Thoracic aorta (tissue), 2 donors: ENCODE results near the gene CPNE2. TPM values are rescaled to one million over a fixed set of nuclear protein-coding genes. Genes with fewer than 3 reads are reported as not detected.
"Not testable (repeated sequence)": the region's sequence is repeated elsewhere in the genome, so short reads cannot be mapped to it uniquely, and the experiment has no call there.

Experiments used
- ATAC-seq: fragments of 150-250 bp; one replicate; pipeline ENCODE4 v1.8.0; 2017; ENCODE audit warnings: low read depth; ENCODE audit not compliant: insufficient number of reproducible peaks, low FRiP score
- DNase-seq: peaks from one replicate; pipeline ENCODE4 v3.0.0-alpha.2; 2020; ENCODE audit warnings: low spot score
- H3K27ac ChIP-seq, 2 donors: fragments of 200-600 bp; sonication (generic); 1 replicate in 1 of 2; 2 replicates in 1 of 2; pipeline ENCODE4 v1.5.1; 2016; ENCODE audit warnings: mild to moderate bottlenecking in 2 of 2, moderate library complexity in 2 of 2
- H3K27me3 ChIP-seq: fragments of 200-600 bp; sonication (generic); replicated peaks from 2 replicates; pipeline ENCODE4 v1.6.0; 2016; ENCODE audit warnings: mild to moderate bottlenecking; ENCODE audit not compliant: insufficient read depth
- H3K36me3 ChIP-seq: fragments of 200-600 bp; sonication (generic); one replicate; pipeline ENCODE4 v1.5.1; 2016
- H3K4me1 ChIP-seq, 2 donors: fragments of 200-600 bp; sonication (generic); 1 replicate in 1 of 2; 2 replicates in 1 of 2; pipeline versions ENCODE4 v1.5.1 to v1.6.0; 2016; ENCODE audit warnings: low read depth in 2 of 2, mild to moderate bottlenecking in 1 of 2; ENCODE audit not compliant: control insufficient read depth in 1 of 2
- H3K4me3 ChIP-seq: fragments of 200-600 bp; sonication (generic); 2 replicates; pipeline ENCODE4 v1.5.1; 2016; ENCODE audit warnings: mild to moderate bottlenecking
- H3K9me3 ChIP-seq: fragments of 200-600 bp; sonication (generic); 2 replicates; pipeline ENCODE4 v1.5.1; 2016
- total RNA-seq, 2 donors: library from RNA; depleted of rRNA; stranded (reverse); fragments of >200 nt; gene quantifications; one replicate each; pipeline versions ENCODE4 v1.1.0 to v1.2.3, GENCODE V29; 2016
- TF ChIP-seq, protein P1 (sequence below): fragments of 200-600 bp; sonication (generic); IDR thresholded peaks from one replicate; pipeline ENCODE4 v1.5.1; 2019; ENCODE audit warnings: antibody characterized with exemption

CPNE2 gene
- total RNA-seq, 2 donors from 2014 or later, result 28.3 to 47.4 TPM

DNA sequence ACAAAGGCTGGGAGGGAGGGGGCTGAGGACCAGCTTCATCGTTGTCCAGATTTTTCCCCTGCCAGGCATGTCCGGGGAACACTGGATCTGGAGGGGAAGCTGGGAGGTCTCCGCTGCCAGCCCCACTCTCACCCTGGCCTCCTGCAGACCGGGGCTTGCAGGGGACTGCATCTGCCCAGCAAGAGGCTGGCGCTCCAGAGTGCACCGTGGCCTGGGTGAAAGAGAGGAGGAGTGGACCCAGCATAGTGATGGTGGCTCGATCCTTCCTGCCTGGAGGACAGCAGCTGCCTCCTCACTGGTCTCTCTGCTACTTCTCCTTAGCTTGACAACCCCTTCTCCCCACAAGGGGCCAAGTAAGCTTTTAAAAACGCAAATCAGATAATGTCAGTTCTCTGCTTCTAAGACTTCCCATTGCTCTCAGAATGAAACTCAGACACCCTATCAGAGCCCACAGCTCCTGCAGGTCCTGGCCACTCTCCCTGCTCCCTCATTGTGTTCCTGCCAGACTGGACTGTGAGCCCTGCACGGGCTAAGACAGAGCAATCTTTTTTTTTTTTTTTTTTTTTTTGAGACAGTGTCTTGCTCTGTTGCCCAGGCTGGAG lies 15.0 kb downstream of the CPNE2 start:
- Histone ChIP-seq H3K27me3 (no peaks in the 10 kb centered on the region), H3K9me3 (no peaks in the 10 kb centered on the region), H3K36me3 (no peaks in the 10 kb centered on the region), H3K4me1 (peaks cover 2 to 7% of the 10 kb centered on the region in 2 donors), H3K27ac (no peak overlapping the region), H3K4me3 (no peak overlapping the region)
- TF ChIP-seq, protein P1, sequence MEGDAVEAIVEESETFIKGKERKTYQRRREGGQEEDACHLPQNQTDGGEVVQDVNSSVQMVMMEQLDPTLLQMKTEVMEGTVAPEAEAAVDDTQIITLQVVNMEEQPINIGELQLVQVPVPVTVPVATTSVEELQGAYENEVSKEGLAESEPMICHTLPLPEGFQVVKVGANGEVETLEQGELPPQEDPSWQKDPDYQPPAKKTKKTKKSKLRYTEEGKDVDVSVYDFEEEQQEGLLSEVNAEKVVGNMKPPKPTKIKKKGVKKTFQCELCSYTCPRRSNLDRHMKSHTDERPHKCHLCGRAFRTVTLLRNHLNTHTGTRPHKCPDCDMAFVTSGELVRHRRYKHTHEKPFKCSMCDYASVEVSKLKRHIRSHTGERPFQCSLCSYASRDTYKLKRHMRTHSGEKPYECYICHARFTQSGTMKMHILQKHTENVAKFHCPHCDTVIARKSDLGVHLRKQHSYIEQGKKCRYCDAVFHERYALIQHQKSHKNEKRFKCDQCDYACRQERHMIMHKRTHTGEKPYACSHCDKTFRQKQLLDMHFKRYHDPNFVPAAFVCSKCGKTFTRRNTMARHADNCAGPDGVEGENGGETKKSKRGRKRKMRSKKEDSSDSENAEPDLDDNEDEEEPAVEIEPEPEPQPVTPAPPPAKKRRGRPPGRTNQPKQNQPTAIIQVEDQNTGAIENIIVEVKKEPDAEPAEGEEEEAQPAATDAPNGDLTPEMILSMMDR, result no peak
- DNase-seq, result no peak
- ATAC-seq, result no peak

DNA sequence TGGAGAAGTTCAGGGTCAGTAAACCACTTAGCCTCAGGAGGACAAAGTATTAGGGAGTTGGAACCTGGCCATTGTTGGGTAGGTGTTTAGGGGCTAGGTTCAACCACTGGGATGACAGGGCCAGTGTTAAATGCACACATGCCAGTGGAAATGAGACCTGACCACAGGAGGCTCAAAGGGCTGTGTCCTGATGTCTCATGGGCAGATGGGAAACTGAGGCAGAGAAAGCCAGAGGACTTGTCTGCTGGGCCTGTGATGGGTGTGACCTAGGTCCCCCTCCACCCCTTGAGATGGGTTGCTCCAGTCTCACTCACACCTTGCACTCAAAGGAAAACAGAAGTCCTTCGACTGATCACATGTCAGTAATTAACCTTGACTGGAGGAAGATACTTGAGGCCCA lies 16.0 kb downstream of the CPNE2 start:
- DNase-seq, result no peak
- ATAC-seq, result no peak

DNA sequence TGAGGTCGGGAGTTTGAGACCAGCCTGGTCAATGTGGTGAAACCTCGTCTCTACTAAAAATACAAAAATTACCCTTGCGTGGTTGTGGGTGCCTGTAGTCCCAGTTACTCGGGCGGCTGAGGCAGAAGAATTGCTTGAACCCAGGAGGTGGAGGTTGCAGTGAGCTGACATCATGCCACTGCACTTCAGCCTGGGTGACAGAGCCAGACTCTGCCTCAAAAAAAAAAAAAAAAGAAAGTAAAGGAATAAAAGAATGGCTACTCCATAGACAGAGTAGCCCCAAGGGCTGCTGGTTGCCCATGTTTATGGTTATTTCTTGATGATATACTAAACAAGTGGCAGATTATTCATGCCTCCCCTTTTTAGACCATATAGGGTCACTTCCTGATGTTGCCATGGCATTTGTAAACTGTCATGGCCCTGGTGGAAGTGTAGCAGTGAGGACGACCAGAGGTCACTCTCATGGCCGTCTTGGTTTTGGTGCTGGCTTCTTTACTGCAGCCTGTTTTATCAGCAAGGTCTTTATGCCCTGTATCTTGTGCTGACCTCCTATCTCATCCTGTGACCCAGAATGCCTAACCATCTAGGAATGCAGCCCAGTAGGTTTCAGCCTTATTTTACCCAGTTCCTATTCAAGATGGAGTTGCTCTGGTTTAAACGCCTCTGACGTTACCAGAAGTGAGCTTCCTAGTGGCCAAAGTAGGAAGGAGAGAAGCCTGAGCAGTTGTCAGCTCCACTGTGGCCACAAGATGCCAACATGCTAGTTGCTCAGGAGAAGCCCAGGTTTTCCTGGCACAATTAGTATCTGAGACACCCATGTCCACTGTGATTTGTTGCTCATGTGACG lies 17.1 kb downstream of the CPNE2 start:
- H3K36me3 ChIP-seq, DNase-seq, H3K9me3 ChIP-seq, H3K27me3 ChIP-seq, ATAC-seq, H3K4me3 ChIP-seq, H3K27ac ChIP-seq: not testable (repeated sequence)
- H3K4me1 ChIP-seq, result peaks cover 6 to 18% of the 10 kb centered on the region in 2 donors

More for the DNA sequence above, 16.0 kb downstream of the CPNE2 start:
- TF ChIP-seq, protein P1, result no peak
- no peaks in the 10 kb centered on the region for H3K27me3 ChIP-seq
- H3K36me3 ChIP-seq, result no peaks in the 10 kb centered on the region
- no peaks in the 10 kb centered on the region for H3K9me3 ChIP-seq
- no peak overlapping the region for H3K27ac ChIP-seq
- no peak overlapping the region for H3K4me3 ChIP-seq
- H3K4me1 ChIP-seq, result peaks cover 6 to 17% of the 10 kb centered on the region in 2 donors

DNA sequence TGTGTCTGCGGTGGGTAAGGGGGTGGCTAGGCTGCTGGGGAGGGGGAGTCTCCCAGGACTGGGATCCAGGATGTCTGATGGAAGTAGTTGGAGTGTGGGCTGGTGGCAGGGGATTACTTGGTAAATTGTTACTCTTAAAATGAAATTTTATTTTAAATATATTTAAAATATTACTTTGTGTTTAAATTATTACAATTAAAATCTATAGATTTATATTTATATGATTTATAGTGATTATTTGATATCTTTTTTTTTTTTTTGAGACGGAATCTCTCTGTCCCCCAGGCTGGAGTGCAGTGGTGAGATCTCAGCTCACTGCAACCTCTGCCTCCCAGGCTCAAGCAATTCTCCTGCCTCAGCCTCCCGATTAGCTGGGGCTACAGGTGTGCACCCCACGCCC lies 18.6 kb downstream of the CPNE2 start:
- DNase-seq, result no peak
- Histone ChIP-seq H3K27me3 (no peaks in the 10 kb centered on the region), H3K36me3 (no peaks in the 10 kb centered on the region), H3K4me1 (peaks cover 6 to 23% of the 10 kb centered on the region in 2 donors), H3K9me3 (no peaks in the 10 kb centered on the region), H3K27ac (no peak overlapping the region), H3K4me3 (no peak overlapping the region)
- TF ChIP-seq, protein P1, result no peak
- ATAC-seq, result no peak

DNA sequence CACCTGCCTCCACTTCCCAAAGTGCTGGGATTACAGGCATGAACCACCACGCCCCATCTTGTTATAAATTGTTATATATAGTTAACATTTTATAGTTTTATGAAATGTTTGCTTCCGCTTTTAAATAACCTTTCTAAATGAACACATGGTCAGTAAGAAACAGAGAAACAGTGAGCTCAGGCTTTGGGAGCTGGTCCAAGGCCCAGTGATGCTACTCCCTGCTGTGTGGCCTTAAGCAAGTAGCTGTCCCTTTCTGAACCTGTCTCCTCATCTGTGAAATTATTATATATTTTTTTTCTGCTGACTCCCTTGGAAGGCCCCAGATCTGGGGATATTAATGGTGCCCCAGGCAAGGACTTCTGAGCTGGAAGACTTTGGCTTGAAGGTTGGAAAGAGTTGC lies 19.0 kb downstream of the CPNE2 start:
- no peak overlapping the region for H3K27ac ChIP-seq

More for the DNA sequence above, 19.0 kb downstream of the CPNE2 start:
- no peak for DNase-seq
- ATAC-seq, result no peak
- Histone ChIP-seq H3K9me3 (no peaks in the 10 kb centered on the region), H3K4me1 (peaks cover 6 to 27% of the 10 kb centered on the region in 2 donors), H3K27me3 (no peaks in the 10 kb centered on the region), H3K36me3 (no peaks in the 10 kb centered on the region), H3K4me3 (no peak overlapping the region)
- TF ChIP-seq, protein P1, result no peak
